Measurements from ENCODE around the gene TCTN2.

Gene TCTN2

DNA sequence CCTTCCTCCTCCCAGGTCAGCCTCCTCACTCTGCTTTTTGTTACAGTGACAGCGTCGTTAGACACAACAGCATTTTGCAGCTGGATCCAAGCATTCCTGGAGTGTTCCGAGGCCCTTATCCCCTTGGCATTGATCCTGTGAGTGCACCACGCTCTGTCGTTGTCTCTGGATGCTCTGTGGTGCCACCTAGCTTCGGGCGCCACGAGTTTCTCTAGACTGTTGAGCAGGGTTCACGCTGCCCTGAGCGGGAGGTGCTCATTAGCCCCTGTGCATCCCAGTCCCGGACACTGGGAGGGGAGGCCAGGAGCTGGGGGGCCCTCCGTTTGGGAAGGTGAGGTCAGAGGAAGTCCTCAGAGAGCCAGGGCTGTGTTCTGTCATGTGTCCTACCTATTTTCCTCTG is 73.9 kb downstream of the TCTN2 start:
- no peak for DNase-seq

DNA sequence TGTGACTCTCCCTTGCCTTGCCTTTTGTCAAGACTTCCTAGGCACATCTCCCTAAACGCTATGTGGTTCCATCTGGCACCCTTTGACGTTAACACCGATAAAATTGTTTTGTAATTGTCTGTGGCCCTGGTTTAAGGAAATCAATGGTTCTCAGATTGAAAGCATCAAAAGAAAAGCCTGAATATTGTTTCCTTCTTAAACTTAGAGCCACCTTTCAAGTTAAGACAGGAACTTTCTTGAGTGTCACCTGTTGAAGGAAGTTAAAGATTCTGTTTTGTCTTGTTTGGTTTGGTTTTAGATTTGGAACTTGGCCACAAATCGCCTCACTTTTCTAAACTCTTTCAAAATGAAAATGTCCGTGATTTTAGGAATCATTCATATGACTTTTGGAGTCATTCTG is 76.4 kb downstream of the TCTN2 start:
- DNase-seq = peak in 2 of 6 experiments; percentile 13 to 20

DNA sequence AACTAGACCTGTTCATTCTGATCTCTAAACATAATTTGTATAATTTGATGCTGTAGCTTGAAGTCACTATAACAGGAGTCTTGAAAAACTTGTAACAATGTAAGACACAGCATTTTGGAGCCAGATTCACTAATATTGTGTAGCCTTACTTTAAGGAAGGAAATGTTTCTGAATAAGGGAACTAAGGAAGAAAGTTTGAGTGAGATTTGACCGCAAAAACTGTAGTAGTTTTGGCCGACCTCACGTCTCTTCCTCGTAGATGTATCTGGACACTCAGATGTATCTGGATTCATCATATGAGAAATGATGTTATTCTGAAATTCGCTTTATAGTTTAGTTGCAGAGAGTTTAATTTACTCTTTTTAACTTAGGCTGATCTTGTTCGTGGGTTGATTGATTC is 77.2 kb downstream of the TCTN2 start:
- DNase-seq = no peak

DNA sequence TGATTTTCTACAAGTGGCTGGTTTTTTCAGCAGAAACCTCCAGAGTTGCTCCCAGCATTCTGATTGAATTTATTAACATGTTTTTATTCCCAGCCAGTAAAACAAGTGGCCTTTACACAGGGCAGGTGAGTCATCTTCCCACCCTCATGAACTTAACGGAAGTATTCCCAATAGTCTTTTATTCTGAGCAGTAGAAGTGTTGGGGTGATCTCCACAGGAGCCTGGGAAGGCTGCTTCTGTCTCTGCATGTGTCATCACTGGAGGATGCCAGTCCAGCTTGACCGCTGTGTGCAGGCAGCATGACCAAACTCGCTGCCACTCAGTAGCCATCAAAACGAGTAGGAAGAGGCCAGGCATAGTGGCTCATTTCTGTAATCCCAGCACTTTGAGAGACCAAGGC is 77.7 kb downstream of the TCTN2 start:
- DNase-seq = no peak

DNA sequence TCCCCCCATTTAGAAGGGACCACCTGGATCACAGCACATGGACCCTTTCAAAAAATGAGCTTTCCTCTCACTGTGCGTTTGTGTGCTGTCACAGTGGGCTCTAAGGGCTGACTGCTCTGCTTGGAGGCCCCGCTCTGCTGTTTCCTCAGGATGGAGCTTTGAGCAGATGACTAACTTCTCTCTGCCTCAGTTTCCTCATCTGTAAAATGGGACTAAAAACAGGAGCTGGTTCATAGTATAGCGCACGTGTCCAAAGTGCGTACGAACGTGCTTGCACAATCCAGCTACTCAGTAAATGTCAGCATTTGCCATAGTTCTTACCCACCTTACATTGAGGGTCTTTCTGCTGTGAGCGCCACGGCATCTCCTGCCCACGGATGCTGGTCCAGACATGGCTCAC is 78.4 kb downstream of the TCTN2 start:
- no peak for DNase-seq

DNA sequence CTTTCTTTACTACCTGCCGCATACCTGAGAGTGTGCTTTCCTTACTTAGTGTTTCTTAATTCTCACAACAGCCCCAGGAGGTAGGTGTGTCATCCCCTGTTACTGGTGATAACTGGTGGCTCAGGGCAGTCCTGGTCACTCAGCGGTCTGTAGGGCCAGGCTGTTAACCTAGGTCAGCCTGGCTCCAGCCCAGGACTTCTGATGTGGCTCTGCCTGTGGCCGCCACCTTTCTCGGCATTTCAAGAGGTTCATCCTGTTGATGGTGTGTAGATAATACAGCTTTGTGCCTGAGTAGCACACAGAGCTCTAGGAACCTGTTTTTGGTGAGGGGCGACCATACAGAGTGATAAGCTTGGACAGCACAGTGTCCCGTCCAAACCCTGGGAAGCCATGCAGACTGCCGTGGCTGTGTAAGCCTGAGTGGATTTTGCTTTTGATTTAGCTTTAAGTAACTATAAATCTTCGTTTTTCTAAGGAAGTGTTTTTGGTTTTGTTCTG is 79.3 kb downstream of the TCTN2 start:
- DNase-seq = no peak

DNA sequence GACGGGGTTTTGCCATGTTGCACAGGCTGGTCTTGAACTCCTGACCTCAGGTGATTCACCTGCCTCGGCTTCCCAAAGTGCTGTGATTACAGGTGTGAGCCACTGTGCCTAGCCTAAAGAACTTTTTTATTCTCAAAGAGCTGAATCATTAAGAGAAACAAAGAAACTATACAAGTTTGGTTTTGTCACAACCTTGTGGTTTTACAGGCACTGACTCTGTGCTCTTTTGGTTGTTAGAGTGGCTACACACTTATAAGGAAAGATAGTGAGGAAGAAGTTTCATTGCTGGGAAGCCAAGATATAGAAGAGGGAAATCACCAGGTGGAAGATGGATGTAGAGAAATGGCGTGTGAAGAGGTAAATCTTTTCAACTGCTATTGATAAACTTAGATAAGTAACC is 81.1 kb downstream of the TCTN2 start:
- DNase-seq = no peak

DNA sequence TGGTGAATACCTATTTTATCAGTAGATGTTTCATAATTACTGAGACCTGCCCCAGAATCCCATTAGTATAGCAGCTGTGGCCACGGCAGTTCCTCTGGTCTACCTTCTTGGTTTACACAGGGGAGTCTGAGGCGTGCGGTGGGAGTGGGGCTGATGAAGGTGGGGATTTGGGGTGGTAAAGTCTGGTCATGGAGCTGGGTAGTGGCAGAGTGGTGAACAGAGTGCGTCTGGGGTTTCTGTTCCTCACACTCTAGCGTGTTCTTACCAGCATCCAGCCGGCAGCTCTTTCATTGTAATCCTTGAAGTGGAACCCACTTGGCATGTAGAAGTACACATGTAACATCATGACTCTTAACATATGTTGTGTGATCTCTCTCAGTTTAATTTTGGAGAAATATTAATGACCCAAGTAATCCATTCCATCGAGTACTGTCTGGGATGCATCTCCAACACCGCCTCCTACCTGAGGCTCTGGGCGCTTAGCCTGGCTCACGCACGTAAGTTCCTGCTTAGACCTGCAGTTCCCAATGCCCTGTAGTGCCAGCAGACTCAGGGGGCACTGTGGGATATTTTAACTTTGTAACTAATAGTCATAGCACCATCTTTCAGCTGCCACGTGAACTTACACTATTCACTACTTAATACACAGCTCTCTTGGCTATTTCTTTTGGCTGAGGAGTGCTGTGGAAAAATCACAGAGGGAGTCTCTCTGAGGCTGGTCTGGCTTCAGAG is 83.3 kb downstream of the TCTN2 start:
- DNase-seq = no peak

DNA sequence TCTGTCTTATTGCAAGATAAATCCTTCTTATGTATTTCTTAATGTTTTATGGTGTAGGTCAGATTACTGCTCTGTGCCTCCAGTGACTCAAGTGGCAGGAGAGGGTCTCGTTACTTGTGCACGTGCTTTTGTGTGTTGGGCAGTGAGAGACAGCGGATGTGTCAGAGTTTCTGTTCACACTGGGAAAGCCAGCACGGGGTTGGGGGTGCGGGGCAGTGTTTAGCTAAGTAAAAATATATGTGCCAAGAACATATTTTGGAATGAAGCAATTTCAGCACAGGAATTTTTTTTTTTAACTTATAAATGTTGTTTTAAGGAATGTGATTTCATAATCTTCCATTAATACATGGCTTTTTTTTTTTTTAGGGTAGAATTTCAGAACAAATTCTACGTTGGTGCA is 86.6 kb downstream of the TCTN2 start:
- DNase-seq = no peak

Data from stimulated activated naive CD4-positive, alpha-beta T cell (primary cell).